GM19099 (cell line): ENCODE data around the gene ZNF407.

Source experiments
- POLR2A ChIP-seq: IDR thresholded peaks from 3 replicates; pipeline ENCODE4 v1.6.1; 2011; ENCODE audit warnings: low read depth; ENCODE audit not compliant: insufficient read length; ENCODE audit errors: extremely low read depth

ZNF407 gene

DNA sequence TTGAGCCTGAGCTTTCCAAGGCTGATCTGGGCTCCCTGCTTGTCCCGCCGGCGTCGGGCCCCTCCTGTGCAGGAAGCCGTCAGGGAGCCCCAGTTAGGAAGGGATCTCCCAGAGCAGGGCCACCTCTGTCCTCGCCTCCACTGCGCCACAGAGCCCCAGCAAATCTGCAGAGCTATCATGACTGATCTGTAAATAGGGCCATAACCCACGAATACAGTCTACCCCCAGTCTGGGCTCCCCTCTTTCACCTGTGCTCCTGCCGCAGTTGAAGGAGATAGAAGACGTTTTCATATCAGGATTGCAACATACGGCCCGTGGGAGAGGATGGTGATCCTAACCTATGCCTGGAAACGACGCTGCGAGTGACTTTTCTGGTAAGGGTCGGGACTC, 472.6 kb downstream of the ZNF407 start:
- no peak for TF ChIP-seq POLR2A

- TF ChIP-seq POLR2A, result no peak
These were observed 473.2 kb downstream of the ZNF407 start for GRCh38 chr18:75070625-75071483.

- no peak for TF ChIP-seq POLR2A
These were observed 473.8 kb downstream of the ZNF407 start for GRCh38 chr18:75071484-75071785.

GRCh38 chr18:75071866-75072671, 474.4 kb downstream of the ZNF407 start:
- no peak for TF ChIP-seq POLR2A

- TF ChIP-seq POLR2A, result no peak
These were observed 475.2 kb downstream of the ZNF407 start for GRCh38 chr18:75072672-75073371.

- no peak for TF ChIP-seq POLR2A
These were observed 476.0 kb downstream of the ZNF407 start for GRCh38 chr18:75073654-75074053.

- no peak for TF ChIP-seq POLR2A
These were observed 476.7 kb downstream of the ZNF407 start for GRCh38 chr18:75074196-75075015.

- TF ChIP-seq POLR2A, result no peak
These were observed 477.3 kb downstream of the ZNF407 start for GRCh38 chr18:75075016-75075305.

- no peak for TF ChIP-seq POLR2A
These were observed 477.8 kb downstream of the ZNF407 start for GRCh38 chr18:75075429-75075841.

DNA sequence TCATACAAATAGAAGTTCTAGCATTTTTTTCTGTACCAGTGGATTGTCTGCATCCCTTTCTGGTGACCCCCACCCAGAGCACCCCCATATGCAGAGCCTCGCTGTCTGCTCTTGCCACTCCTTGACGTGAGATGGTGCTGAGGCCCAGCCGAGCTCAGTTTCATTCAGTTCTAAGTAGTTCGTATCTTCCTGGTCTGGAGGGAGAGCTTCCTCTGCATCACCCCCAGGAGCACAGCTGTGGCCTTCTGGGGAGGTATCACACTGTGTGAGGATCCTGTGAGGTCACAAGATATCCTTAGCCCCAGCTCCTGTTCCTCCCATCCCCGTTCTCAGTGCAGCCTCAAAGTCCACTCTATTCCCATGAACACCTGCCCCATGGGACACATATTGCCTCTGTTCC, 478.6 kb downstream of the ZNF407 start:
- TF ChIP-seq POLR2A, result no peak

GRCh38 chr18:75081486-75081885, 483.8 kb downstream of the ZNF407 start:
- no peak for TF ChIP-seq POLR2A

DNA sequence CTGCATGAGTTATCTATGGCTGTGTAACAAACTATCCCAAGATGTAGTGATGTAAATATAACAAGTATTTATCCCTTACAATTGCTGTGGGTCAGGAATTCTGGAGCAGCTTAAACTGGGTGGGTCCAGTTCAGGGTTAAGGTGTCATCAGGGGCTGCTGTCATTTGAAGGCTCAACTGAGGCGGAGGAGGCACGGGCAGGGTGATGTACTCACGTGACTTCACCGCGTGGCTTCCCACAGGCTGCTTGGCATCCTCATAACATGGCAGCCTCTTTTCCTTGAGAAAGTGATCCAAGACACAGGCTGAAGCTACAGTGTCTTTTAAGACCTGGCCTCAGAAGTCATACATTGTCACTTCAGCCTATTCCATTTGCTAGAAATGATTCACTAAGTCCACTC, 485.5 kb downstream of the ZNF407 start:
- no peak for TF ChIP-seq POLR2A

GRCh38 chr18:75083761-75084160, 486.1 kb downstream of the ZNF407 start:
- no peak for TF ChIP-seq POLR2A

- no peak for TF ChIP-seq POLR2A
These were observed 488.9 kb downstream of the ZNF407 start for GRCh38 chr18:75086494-75087034.
